Caco-2 (cell line): Measurements from ENCODE around the gene ADM2. TPM values are rescaled to one million over a fixed set of nuclear protein-coding genes. Genes with fewer than 3 reads are reported as not detected.

Experiments used
- BruUV-seq: library from RNA; stranded (reverse); fragments of 400-500 nt; replicated peaks from 2 replicates; lab custom pipeline; 2021; lab: Mats Ljungman, UMichigan
- CTCF ChIA-PET: fragments of 300-600 bp; sonication (Branson Sonifier 250); formaldehyde crosslinking; loops from one replicate; lab custom pipeline; 2022; ENCODE audit warnings: antibody characterized with exemption; lab: Charles Lee
- POLR2A ChIA-PET: fragments of 300-600 bp; sonication (Branson Sonifier 250); formaldehyde crosslinking; loops from one replicate; lab custom pipeline; 2022; ENCODE audit warnings: antibody characterized with exemption; lab: Charles Lee
- DNase-seq, 2 experiments: peaks; one replicate each; pipeline versions ENCODE4 v3.0.0 to v3.0.0-alpha.2; 2020 to 2022
- H3K27me3 ChIP-seq: replicated peaks from 2 replicates; pipeline ENCODE4 v1.6.0; 2011; ENCODE audit warnings: low read length; ENCODE audit not compliant: control insufficient read depth, insufficient read depth
- H3K36me3 ChIP-seq: 2 replicates; pipeline ENCODE4 v1.5.1; 2011; ENCODE audit warnings: low read length; ENCODE audit not compliant: control insufficient read depth, insufficient read depth
- H3K4me1 ChIP-seq: fragments of 250-450 bp; sonication (Bioruptor Pico); 2 replicates; pipeline ENCODE4 v1.5.1; 2020; ENCODE audit warnings: mild to moderate bottlenecking
- H3K4me3 ChIP-seq: 2 replicates; pipeline ENCODE4 v1.5.1; 2011; ENCODE audit warnings: low read depth, mild to moderate bottlenecking, control low read depth, low read length
- H3K9me3 ChIP-seq: fragments of 250-450 bp; sonication (Bioruptor Pico); 2 replicates; pipeline ENCODE4 v1.5.1; 2020; ENCODE audit warnings: mild to moderate bottlenecking, moderate library complexity
- H3K27ac Mint-ChIP-seq: one replicate; pipeline ENCODE4 v1.8.0; 2022; ENCODE audit warnings: mixed read lengths; ENCODE audit not compliant: unreplicated experiment
- H3K27me3 Mint-ChIP-seq: one replicate; pipeline ENCODE4 v1.8.0; 2022; ENCODE audit warnings: mixed read lengths; ENCODE audit not compliant: insufficient read depth, unreplicated experiment
- H3K36me3 Mint-ChIP-seq: one replicate; pipeline ENCODE4 v1.8.0; 2022; ENCODE audit warnings: mild to moderate bottlenecking, mixed read lengths; ENCODE audit not compliant: insufficient read depth, unreplicated experiment
- H3K4me1 Mint-ChIP-seq: one replicate; pipeline ENCODE4 v1.8.0; 2022; ENCODE audit warnings: low read depth, mixed read lengths; ENCODE audit not compliant: unreplicated experiment
- H3K4me3 Mint-ChIP-seq: one replicate; pipeline ENCODE4 v1.8.0; 2022; ENCODE audit warnings: mild to moderate bottlenecking, moderate library complexity, mixed read lengths; ENCODE audit not compliant: unreplicated experiment
- H3K9me3 Mint-ChIP-seq: one replicate; pipeline ENCODE4 v1.8.0; 2022; ENCODE audit warnings: mixed read lengths; ENCODE audit not compliant: unreplicated experiment
- CTCF ChIP-seq, 2 experiments: fragments of 200-600 bp in 1 of 2; IDR thresholded peaks; 1 replicate in 1 of 2; 2 replicates in 1 of 2; pipeline versions ENCODE4 v1.5.1 to v1.8.0; 2011 to 2022; ENCODE audit warnings: antibody characterized with exemption in 1 of 2, control low read depth in 1 of 2, inconsistent platforms in 1 of 2, low read depth in 1 of 2, low read length in 1 of 2, mild to moderate bottlenecking in 1 of 2, moderate library complexity in 1 of 2; ENCODE audit not compliant: insufficient read depth in 1 of 2, severe bottlenecking in 1 of 2, unreplicated experiment in 1 of 2
- intact Hi-C: fragments of 100-400 bp; cut with micrococcal nuclease; formaldehyde crosslinking; loops from one replicate; pipeline ENCODE4 v1.10.0; 2022; ENCODE audit not compliant: unreplicated experiment
- total RNA-seq: library from RNA; stranded (reverse); gene quantifications from 2 replicates; pipeline ENCODE4 v1.2.3, GENCODE V29; 2022

ADM2 gene
- total RNA-seq, 1 experiment from 2014 or later = 30.5 TPM

- no peaks in the 10 kb centered on the region for H3K9me3 Mint-ChIP-seq
- H3K36me3 Mint-ChIP-seq = peaks cover 22% of the 10 kb centered on the region
- no peaks in the 10 kb centered on the region for H3K36me3 ChIP-seq
- H3K27me3 ChIP-seq = no peaks in the 10 kb centered on the region
- ChIA-PET CTCF (no interaction called here), POLR2A (no interaction called here)
- H3K27ac Mint-ChIP-seq = no peak overlapping the region
- peaks cover 14% of the 10 kb centered on the region for H3K4me1 Mint-ChIP-seq
- TF ChIP-seq CTCF (IDR thresholded peaks at IDR 0.05; ENCODE audit: insufficient read depth in 1 of 2, low read depth in 1 of 2, low read length in 1 of 2, severe bottlenecking in 1 of 2, unreplicated experiment in 1 of 2) = no peak
- H3K4me3 ChIP-seq = no peak overlapping the region
- peaks cover 9% of the 10 kb centered on the region for H3K4me1 ChIP-seq
- no TSS peak for BruUV-seq
- H3K4me3 Mint-ChIP-seq = no peak overlapping the region
- H3K27me3 Mint-ChIP-seq = no peaks in the 10 kb centered on the region
- intact Hi-C loops = no loop called here
- H3K9me3 ChIP-seq = no peaks in the 10 kb centered on the region
- DNase-seq = peak in 1 of 2 experiments; percentile 27
Observed at GRCh38 chr22:50488006-50488677, 6.8 kb downstream of the ADM2 start.

GRCh38 chr22:50488886-50489285 lies 7.5 kb downstream of the ADM2 start:
- H3K36me3 Mint-ChIP-seq = peaks cover 22% of the 10 kb centered on the region
- CTCF ChIA-PET = no interaction called here

More at GRCh38 chr22:50488886-50489285, 7.5 kb downstream of the ADM2 start:
- Histone ChIP-seq H3K4me1 (peaks cover 8% of the 10 kb centered on the region), H3K4me3 (no peak overlapping the region), H3K27me3 (no peaks in the 10 kb centered on the region), H3K9me3 (no peaks in the 10 kb centered on the region), H3K36me3 (no peaks in the 10 kb centered on the region)
- intact Hi-C loops = no loop called here
- POLR2A ChIA-PET = no interaction called here
- Mint-ChIP-seq H3K4me1 (peaks cover 14% of the 10 kb centered on the region), H3K27me3 (no peaks in the 10 kb centered on the region), H3K4me3 (no peak overlapping the region), H3K27ac (no peak overlapping the region), H3K9me3 (no peaks in the 10 kb centered on the region)
- no peak for DNase-seq
- no peak for TF ChIP-seq CTCF (IDR thresholded peaks at IDR 0.05; ENCODE audit: insufficient read depth in 1 of 2, low read depth in 1 of 2, low read length in 1 of 2, severe bottlenecking in 1 of 2, unreplicated experiment in 1 of 2)
- no TSS peak for BruUV-seq
